Prostate gland (tissue), 2 donors: Measurements from ENCODE around the gene MRPS30. TPM values are rescaled to one million over a fixed set of nuclear protein-coding genes. Genes with fewer than 3 reads are reported as not detected.
"Not testable (repeated sequence)": the region's sequence is repeated elsewhere in the genome, so short reads cannot be mapped to it uniquely, and the experiment has no call there.

Experiments used
- DNase-seq: peaks from one replicate; pipeline ENCODE4 v3.0.0-alpha.2; 2019; ENCODE audit warnings: low spot score
- H3K27ac ChIP-seq, 2 donors: fragments of 200-600 bp; sonication (generic); 2 replicates each; pipeline ENCODE4 v1.5.1; 2017 to 2019
- H3K27me3 ChIP-seq: fragments of 200-600 bp; sonication (generic); replicated peaks from 2 replicates; pipeline ENCODE4 v1.5.1; 2019; ENCODE audit not compliant: insufficient read depth
- H3K36me3 ChIP-seq, 2 donors: fragments of 200-600 bp; sonication (generic); 1 replicate in 1 of 2; 2 replicates in 1 of 2; pipeline versions ENCODE4 v1.5.1 to v1.8.1; 2017 to 2019
- H3K4me1 ChIP-seq: fragments of 200-600 bp; sonication (generic); replicated peaks from 2 replicates; pipeline ENCODE4 v1.5.1; 2019
- H3K4me3 ChIP-seq, 2 donors: fragments of 200-600 bp; sonication (generic); 2 replicates each; pipeline ENCODE4 v1.5.1; 2017 to 2019
- H3K9me3 ChIP-seq: fragments of 200-600 bp; sonication (generic); 2 replicates; pipeline ENCODE4 v1.5.1; 2017
- CTCF ChIP-seq, 4 experiments: fragments of 200-600 bp in 2 of 4; fragments of 450-650 bp in 2 of 4; sonication (generic) in 2 of 4; IDR thresholded peaks; 1 replicate in 3 of 4; 2 replicates in 1 of 4; pipeline ENCODE4 v1.5.1; 2016 to 2019; ENCODE audit warnings: antibody characterized with exemption in 4 of 4, mild to moderate bottlenecking in 2 of 4, moderate library complexity in 2 of 4
- POLR2A ChIP-seq: fragments of 450-650 bp; IDR thresholded peaks from one replicate; pipeline ENCODE4 v1.6.1; 2016; ENCODE audit warnings: antibody characterized with exemption, mild to moderate bottlenecking
- POLR2AphosphoS5 ChIP-seq: sonication (generic); formaldehyde crosslinking; IDR thresholded peaks from one replicate; pipeline ENCODE4 v1.6.1; 2017; ENCODE audit warnings: antibody characterized with exemption
- whole genome bisulfite sequencing: methylation state at CpG from one replicate; pipeline ENCODE4 v1.1.5; 2018; 5-methylcytosine and 5-hydroxymethylcytosine counted together
- intact Hi-C: fragments of 100-400 bp; cut with DNase I; formaldehyde crosslinking; loops from one replicate; pipeline ENCODE4 v1.14.2; 2022
- total RNA-seq, 2 donors: library from RNA; depleted of rRNA; stranded (reverse); fragments of >200 nt; gene quantifications; one replicate each; pipeline ENCODE4 v1.1.0, GENCODE V29; 2016

MRPS30 gene
- total RNA-seq, 2 donors from 2014 or later: 77.7 to 78.0 TPM

DNA sequence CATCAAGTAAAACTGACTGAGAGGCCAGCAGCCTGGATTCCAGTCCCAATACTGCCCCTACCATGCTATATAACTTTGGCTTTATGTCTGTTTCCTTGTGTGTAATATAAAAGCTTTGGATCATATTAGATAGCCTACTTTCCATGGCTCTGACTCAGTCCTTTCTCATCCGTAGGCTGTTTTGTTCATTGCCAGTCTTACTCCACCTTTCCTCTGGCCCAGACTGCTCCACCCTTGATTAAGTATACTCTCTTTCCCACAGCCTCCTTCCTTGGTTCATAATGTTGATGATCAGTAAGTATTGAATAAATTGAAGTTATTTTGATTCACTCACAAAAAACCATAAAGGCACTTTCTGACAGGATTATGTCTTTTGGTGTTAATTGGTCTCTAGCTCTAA, 1.5 kb upstream of the MRPS30 start:
- no peak overlapping the region for H3K4me3 ChIP-seq
- H3K27ac ChIP-seq: no peak overlapping the region
- no peaks in the 10 kb centered on the region for H3K27me3 ChIP-seq
- DNase-seq: no peak
- H3K36me3 ChIP-seq: peaks cover 0 to 3% of the 10 kb centered on the region in 2 donors
- TF ChIP-seq CTCF (IDR thresholded peaks at IDR 0.05) (no peak), POLR2AphosphoS5 (no peak), POLR2A (no peak)
- 87% methylated on average over 1 of the region's 1 CpG for WGBS
- intact Hi-C loops: loop anchor here (5.0 kb wide), 1 partner anchor 1495 kb away; the partner anchor contains the start of gene HMGCS1
- no peaks in the 10 kb centered on the region for H3K4me1 ChIP-seq
- no peaks in the 10 kb centered on the region for H3K9me3 ChIP-seq

GRCh38 chr5:44809215-44809955, 638 bp downstream of the MRPS30 start:
- Histone ChIP-seq H3K4me1 (no peaks in the 10 kb centered on the region), H3K4me3 (peak overlapping the region; percentile 77 to 80), H3K27ac (peak overlapping the region; percentile 80 to 81), H3K27me3 (no peaks in the 10 kb centered on the region), H3K9me3 (no peaks in the 10 kb centered on the region), H3K36me3 (peaks cover 0 to 3% of the 10 kb centered on the region in 2 donors)
- whole genome bisulfite sequencing: under 1% methylated on average over 45 of the region's 45 CpGs
- TF ChIP-seq POLR2AphosphoS5 (no peak), POLR2A (no peak), CTCF (IDR thresholded peaks at IDR 0.05) (no peak)
- intact Hi-C loops: loop anchor here (5.0 kb wide), 1 partner anchor 1497 kb away; the partner anchor contains the start of gene HMGCS1
- DNase-seq: peak; percentile 11

DNA sequence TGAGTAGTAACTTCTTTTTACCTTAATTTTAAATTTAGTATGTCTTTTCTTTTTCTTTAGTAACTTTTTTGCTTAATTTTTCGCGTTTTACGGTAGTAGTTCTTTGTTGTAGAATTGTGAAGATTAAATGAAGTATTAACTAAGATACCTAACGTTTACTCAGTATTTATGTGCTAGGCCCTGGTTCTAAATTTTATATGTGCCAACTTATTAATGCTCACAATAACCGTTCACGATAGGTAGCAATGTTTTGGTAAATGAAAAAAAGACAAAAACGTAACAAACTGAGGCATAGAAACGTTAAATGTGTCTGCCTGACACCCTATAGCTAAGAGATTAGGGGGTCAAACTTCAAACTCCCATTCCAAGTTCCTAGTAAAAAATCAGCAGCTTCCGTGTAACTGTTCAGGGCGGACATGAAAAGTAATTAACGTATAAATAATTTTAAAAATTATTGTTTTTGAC, 1.2 kb downstream of the MRPS30 start:
- no peak for DNase-seq
- no peak for TF ChIP-seq CTCF (IDR thresholded peaks at IDR 0.05)
- no peak for TF ChIP-seq POLR2A
- no peak for TF ChIP-seq POLR2AphosphoS5
- H3K4me3 ChIP-seq: peak overlapping the region; percentile 77 to 80
- no peaks in the 10 kb centered on the region for H3K9me3 ChIP-seq
- no peaks in the 10 kb centered on the region for H3K27me3 ChIP-seq
- peak overlapping the region in 1 of 2 donors; percentile 80 for H3K27ac ChIP-seq
- 15% methylated on average over 11 of the region's 11 CpGs for WGBS
- H3K36me3 ChIP-seq: peaks cover 0 to 3% of the 10 kb centered on the region in 2 donors
- H3K4me1 ChIP-seq: no peaks in the 10 kb centered on the region
- intact Hi-C loops: loop anchor here (5.0 kb wide), 1 partner anchor 1498 kb away; the partner anchor contains the start of gene HMGCS1

DNA sequence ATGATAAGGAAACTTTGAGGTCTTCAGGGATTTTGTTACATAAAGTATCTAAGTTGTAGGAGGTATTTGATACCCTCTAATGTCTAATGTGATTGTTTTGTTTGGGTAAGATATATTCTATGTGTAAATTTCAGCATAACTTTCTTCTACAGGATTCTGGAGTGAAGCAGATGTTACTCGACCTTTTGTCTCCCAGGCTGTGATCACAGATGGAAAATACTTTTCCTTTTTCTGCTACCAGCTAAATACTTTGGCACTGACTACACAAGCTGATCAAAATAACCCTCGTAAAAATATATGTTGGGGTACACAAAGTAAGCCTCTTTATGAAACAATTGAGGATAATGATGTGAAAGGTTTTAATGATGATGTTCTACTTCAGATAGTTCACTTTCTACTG, 6.0 kb downstream of the MRPS30 start:
- Histone ChIP-seq H3K36me3 (peaks cover 0 to 3% of the 10 kb centered on the region in 2 donors), H3K4me1 (no peaks in the 10 kb centered on the region), H3K9me3 (no peaks in the 10 kb centered on the region), H3K27ac (no peak overlapping the region), H3K4me3 (no peak overlapping the region), H3K27me3 (no peaks in the 10 kb centered on the region)
- no peak for TF ChIP-seq POLR2AphosphoS5
- no peak for TF ChIP-seq POLR2A
- no peak for TF ChIP-seq CTCF (IDR thresholded peaks at IDR 0.05)
- DNase-seq: no peak
- intact Hi-C loops: no loop called here
- 85% methylated on average over 2 of the region's 2 CpGs for WGBS

DNA sequence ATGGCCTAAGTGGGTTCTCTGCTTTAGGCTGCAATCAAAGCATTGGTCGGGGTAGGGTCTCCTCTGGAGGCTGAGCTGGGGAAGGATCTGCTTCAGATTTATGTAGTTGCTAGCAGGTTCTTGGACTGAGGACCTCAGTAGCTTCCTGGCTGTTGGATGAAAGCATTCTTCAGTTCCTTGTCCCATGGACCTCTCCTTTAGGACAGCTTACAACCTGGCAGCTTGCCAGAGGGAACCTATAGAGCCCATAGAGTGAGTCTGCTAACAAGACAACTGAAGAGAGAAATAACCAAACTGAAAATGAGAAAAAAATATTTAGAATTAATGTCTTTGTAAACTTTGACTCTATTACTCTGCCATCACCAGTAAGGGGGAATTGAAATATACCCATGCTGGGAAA, 12.4 kb downstream of the MRPS30 start:
- intact Hi-C loops: no loop called here
- TF ChIP-seq POLR2A: no peak
- Histone ChIP-seq H3K4me3 (no peak overlapping the region), H3K9me3 (no peaks in the 10 kb centered on the region), H3K27ac (no peak overlapping the region), H3K36me3 (no peaks in the 10 kb centered on the region), H3K4me1 (no peaks in the 10 kb centered on the region), H3K27me3 (no peaks in the 10 kb centered on the region)
- WGBS: 97% methylated on average over 1 of the region's 1 CpG
- no peak for DNase-seq

- WGBS: 97% methylated on average over 3 of the region's 3 CpGs
- intact Hi-C loops: not testable (repeated sequence)
These were observed 15.9 kb downstream of the MRPS30 start for GRCh38 chr5:44824662-44825061.

More at GRCh38 chr5:44824662-44825061, 15.9 kb downstream of the MRPS30 start:
- H3K9me3 ChIP-seq, H3K27ac ChIP-seq, H3K4me3 ChIP-seq, H3K27me3 ChIP-seq, DNase-seq, H3K4me1 ChIP-seq, H3K36me3 ChIP-seq: not testable (repeated sequence)
